Fibroblast of villous mesenchyme (primary cell): ENCODE data around the gene NIPAL4. TPM values are rescaled to one million over a fixed set of nuclear protein-coding genes. Genes with fewer than 3 reads are reported as not detected.

Source experiments
- DNase-seq: peaks from one replicate; pipeline ENCODE4 v3.0.0-alpha.2; 2010; ENCODE audit warnings: low read depth
- H3K4me3 ChIP-seq: 2 replicates; pipeline ENCODE4 v1.5.1; 2011; ENCODE audit warnings: low read depth, mild to moderate bottlenecking, low read length
- total RNA-seq: library from RNA; depleted of rRNA; stranded (reverse); fragments of >200 nt; gene quantifications from 2 replicates; pipeline ENCODE4 v1.2.3, GENCODE V29; 2012
- TF ChIP-seq, protein P1 (sequence below): IDR thresholded peaks from 2 replicates; pipeline ENCODE4 v1.5.1; 2012; ENCODE audit warnings: low read depth, mild to moderate bottlenecking, low read length; ENCODE audit not compliant: insufficient read depth

The NIPAL4 gene
- total RNA-seq, 1 donor, result 1.7 TPM

DNA sequence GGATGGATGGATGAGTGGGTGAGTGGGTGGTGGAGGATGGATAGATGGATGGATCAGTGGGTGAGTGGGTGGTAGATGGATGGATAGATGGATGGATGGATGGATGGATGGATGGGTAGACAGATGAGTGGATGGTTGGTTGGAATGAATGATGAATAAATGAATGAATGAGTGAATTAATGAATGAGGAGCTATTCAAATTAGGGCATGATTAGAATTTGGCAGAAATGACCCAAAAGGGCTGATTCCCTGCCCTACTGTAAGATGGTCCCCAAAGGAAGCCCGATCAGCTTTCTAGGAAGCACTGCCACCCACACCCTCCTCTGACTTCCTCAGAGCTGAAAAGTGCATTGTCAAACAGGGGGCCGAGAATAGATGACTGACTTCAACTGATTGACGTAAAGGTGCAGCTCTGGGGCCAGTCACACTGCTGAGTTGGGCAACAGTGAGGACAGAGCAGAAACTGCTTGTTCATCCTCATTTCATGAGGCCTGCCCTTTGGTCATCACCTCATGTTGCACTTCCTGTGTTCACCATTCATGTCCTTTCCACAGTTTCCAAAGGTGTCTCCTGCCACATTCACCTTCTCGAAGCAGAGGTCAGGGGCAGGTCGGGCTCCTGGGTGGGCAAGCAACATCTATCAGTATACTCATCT is 34.3 kb downstream of the NIPAL4 start:
- H3K4me3 ChIP-seq, result no peak overlapping the region
- no peak for DNase-seq
- TF ChIP-seq, protein P1, sequence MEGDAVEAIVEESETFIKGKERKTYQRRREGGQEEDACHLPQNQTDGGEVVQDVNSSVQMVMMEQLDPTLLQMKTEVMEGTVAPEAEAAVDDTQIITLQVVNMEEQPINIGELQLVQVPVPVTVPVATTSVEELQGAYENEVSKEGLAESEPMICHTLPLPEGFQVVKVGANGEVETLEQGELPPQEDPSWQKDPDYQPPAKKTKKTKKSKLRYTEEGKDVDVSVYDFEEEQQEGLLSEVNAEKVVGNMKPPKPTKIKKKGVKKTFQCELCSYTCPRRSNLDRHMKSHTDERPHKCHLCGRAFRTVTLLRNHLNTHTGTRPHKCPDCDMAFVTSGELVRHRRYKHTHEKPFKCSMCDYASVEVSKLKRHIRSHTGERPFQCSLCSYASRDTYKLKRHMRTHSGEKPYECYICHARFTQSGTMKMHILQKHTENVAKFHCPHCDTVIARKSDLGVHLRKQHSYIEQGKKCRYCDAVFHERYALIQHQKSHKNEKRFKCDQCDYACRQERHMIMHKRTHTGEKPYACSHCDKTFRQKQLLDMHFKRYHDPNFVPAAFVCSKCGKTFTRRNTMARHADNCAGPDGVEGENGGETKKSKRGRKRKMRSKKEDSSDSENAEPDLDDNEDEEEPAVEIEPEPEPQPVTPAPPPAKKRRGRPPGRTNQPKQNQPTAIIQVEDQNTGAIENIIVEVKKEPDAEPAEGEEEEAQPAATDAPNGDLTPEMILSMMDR, result no peak

DNA sequence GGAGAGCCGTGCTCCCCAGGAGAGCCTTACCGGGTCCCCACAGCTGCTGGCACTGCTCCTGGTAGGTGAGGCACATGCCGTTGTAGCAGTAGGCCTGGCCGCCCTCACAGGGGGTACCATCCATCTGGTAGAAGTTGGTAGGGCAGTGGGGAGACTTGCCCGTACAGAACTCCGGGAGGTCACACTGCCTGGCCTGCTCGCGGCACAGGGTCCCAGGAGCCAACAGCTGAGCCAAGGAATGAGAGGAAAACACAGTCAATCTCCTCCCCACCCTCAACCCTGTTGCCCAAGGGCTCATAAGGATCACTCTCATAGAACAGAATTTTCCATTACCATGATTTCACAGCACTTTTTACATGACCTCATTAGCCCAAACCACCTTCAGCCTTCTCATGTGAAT is 36.9 kb downstream of the NIPAL4 start:
- TF ChIP-seq, protein P1, result no peak
- no peak overlapping the region for H3K4me3 ChIP-seq
- no peak for DNase-seq

DNA sequence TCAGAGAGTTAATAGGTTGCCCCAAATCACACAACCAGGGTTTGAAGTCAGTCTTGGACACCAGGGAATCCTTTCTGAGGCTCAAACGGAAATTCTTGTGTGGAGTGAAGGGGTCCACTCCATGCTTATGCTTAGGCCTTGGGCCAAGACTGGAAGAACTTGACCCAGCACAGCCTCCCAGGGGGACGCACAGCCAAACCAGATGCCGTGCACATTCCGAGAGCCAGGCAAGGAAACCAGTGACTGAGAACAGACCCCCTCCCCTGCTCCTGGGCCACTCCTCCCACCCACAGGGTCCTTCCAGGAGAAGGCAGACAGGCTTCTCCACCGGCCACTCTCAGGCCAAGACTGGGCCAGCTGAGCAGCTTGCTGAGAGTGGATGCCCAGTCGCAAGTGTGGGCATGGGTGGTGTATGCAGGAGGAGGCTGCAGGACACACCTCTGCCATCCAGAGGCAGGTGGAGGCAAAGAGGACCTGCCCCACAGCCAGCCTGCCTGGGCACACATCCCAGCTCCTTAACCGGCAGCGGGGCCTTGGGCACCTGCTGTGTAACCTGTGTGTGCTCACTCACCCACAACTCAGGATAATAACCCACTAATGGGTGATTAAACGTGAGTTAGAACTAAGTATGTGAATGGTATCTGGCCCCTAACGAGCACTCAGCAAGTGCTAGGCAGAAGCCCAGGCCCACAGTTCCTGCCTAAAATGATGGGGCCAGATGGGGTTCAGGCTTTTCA is 38.0 kb downstream of the NIPAL4 start:
- H3K4me3 ChIP-seq, result no peak overlapping the region
- TF ChIP-seq, protein P1, result no peak
- no peak for DNase-seq

DNA sequence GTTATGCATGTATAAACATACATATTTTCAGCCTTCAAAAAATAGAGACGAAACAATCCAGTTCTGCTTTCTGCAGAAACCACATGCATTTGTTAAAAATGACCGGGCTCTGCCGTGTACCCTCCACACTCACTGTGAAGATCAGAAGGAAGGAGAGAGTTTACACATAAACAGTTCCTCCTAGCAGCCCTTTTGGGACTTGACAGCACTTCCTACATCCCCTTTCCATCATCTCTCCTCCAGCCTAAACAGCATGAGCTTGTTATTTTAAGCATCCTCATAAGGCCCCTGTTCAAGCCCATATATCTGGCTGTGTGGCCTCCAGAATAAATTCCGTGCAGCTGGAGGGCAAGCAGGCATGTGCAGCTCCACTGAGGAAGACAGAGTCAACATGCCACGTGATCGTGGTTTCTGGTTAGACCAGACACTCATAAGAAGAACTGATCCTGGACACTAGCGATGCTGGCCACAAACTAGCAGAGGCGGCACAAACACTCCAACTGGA is 42.2 kb downstream of the NIPAL4 start:
- TF ChIP-seq, protein P1, result no peak
- no peak overlapping the region for H3K4me3 ChIP-seq
- peak; percentile 23 for DNase-seq

DNA sequence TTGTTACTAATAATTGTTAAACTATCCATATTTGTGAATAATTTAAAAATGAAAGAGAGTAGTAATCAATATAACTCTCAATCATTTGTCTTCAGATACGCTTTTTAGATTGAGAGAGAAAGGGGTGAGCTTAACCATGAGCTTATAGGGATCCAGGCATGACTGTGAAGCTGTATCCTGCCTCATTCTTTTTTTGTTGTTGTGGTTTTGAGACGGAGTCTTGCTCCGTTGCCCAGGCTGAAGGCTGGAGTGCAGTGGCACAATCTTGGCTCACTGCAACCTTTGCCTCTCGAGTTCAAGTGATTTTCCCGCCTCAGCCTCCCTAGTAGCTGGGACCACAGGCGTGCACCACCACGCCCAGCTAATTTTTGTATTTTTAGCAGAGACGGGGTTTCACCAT is 44.0 kb downstream of the NIPAL4 start:
- no peak for DNase-seq
- TF ChIP-seq, protein P1, result no peak
- no peak overlapping the region for H3K4me3 ChIP-seq

DNA sequence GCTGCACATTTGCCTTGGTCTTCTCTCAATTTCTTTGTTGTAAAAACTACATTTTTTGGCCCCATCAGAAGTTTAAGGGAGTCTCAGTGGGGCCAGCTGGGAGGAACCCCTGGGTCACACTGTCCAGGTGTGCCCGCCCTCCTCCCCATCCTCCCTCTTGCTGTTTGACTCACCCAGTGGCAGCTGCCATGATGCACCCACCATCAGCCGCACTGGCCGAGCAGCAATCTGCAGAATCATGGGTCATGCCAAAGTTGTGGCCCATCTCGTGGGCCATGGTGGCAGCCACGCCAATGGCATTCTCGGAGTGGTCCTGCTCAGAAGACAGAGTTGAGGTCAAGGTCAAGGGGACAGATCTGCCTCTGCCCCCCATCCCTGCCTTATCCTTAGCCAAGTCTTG is 45.5 kb downstream of the NIPAL4 start:
- no peak for DNase-seq
- no peak overlapping the region for H3K4me3 ChIP-seq
- TF ChIP-seq, protein P1, result no peak
